IPS-NIHi7 (cell line): ENCODE data around the gene DSTN.

Experiments
- DNase-seq: peaks from one replicate; pipeline ENCODE4 v3.0.0; 2012; ENCODE audit warnings: mixed read lengths; ENCODE audit errors: extremely low spot score

Gene DSTN

GRCh38 chr20:17624070-17624469 is 54.2 kb downstream of the DSTN start:
- DNase-seq, result no peak

GRCh38 chr20:17624551-17625245 is 54.8 kb downstream of the DSTN start:
- DNase-seq, result no peak

- no peak for DNase-seq
Observed at GRCh38 chr20:17625246-17626051, 55.6 kb downstream of the DSTN start.

- no peak for DNase-seq
Observed at GRCh38 chr20:17626217-17627007, 56.5 kb downstream of the DSTN start.

- DNase-seq, result no peak
Observed at GRCh38 chr20:17627101-17627955, 57.5 kb downstream of the DSTN start.

- DNase-seq, result no peak
Observed at GRCh38 chr20:17628101-17628841, 58.4 kb downstream of the DSTN start.

GRCh38 chr20:17629025-17629424 is 59.1 kb downstream of the DSTN start:
- DNase-seq, result no peak

- DNase-seq, result no peak
Observed at GRCh38 chr20:17629678-17630089, 59.8 kb downstream of the DSTN start.

- no peak for DNase-seq
Observed at GRCh38 chr20:17630151-17630805, 60.4 kb downstream of the DSTN start.

- no peak for DNase-seq
Observed at GRCh38 chr20:17630806-17631195, 60.9 kb downstream of the DSTN start.

- DNase-seq, result no peak
Observed at GRCh38 chr20:17631576-17632319, 61.9 kb downstream of the DSTN start.

- no peak for DNase-seq
Observed at GRCh38 chr20:17633221-17633849, 63.5 kb downstream of the DSTN start.

GRCh38 chr20:17633850-17634500 is 64.1 kb downstream of the DSTN start:
- no peak for DNase-seq

GRCh38 chr20:17634661-17635331 is 64.9 kb downstream of the DSTN start:
- no peak for DNase-seq

GRCh38 chr20:17635332-17636244 is 65.7 kb downstream of the DSTN start:
- DNase-seq, result no peak

GRCh38 chr20:17636523-17637412 is 66.9 kb downstream of the DSTN start:
- peak; percentile 71 for DNase-seq
